Daoy (cell line): ENCODE data around the gene SLC26A1. TPM values are rescaled to one million over a fixed set of nuclear protein-coding genes. Genes with fewer than 3 reads are reported as not detected.

ENCODE experiments used
- DNase-seq: peaks from one replicate; pipeline ENCODE4 v3.0.0-alpha.2; 2015; ENCODE audit warnings: low read depth
- total RNA-seq: library from RNA; depleted of rRNA; stranded (reverse); fragments of >200 nt; shearing (Covaris generic); gene quantifications from 2 replicates; pipeline ENCODE4 v1.2.3, GENCODE V29; 2014; rRNA removed

The SLC26A1 gene
- total RNA-seq, result 0.57 TPM in 1 of 2 replicates, not detected in the other

- no peak for DNase-seq
Observed at GRCh38 chr4:993111-994029, at the start of gene SLC26A1. SLC26A1 (minus strand) TSS chr4:993404; CDS start chr4:991703, 1,701 bp downstream.

GRCh38 chr4:1042352-1043055, 49.3 kb upstream of the SLC26A1 start:
- no peak for DNase-seq

- no peak for DNase-seq
Observed at GRCh38 chr4:1041936-1042330, 48.7 kb upstream of the SLC26A1 start.

- DNase-seq, result peak; percentile 54
Observed at GRCh38 chr4:1041147-1041935, 48.1 kb upstream of the SLC26A1 start.

- no peak for DNase-seq
Observed at GRCh38 chr4:1040344-1041146, 47.3 kb upstream of the SLC26A1 start.

- peak; percentile 51 for DNase-seq
Observed at GRCh38 chr4:1039493-1040343, 46.5 kb upstream of the SLC26A1 start.

GRCh38 chr4:1038948-1039492, 45.8 kb upstream of the SLC26A1 start:
- DNase-seq, result no peak

- no peak for DNase-seq
Observed at GRCh38 chr4:1036976-1037810, 44.0 kb upstream of the SLC26A1 start.

GRCh38 chr4:1036095-1036494, 42.9 kb upstream of the SLC26A1 start:
- DNase-seq, result no peak

- no peak for DNase-seq
Observed at GRCh38 chr4:1035510-1035909, 42.3 kb upstream of the SLC26A1 start.

GRCh38 chr4:1033840-1034551, 40.8 kb upstream of the SLC26A1 start:
- no peak for DNase-seq

GRCh38 chr4:1032861-1033260, 39.7 kb upstream of the SLC26A1 start:
- no peak for DNase-seq

- no peak for DNase-seq
Observed at GRCh38 chr4:1031956-1032795, 39.0 kb upstream of the SLC26A1 start.

- no peak for DNase-seq
Observed at GRCh38 chr4:1031346-1031745, 38.1 kb upstream of the SLC26A1 start.

GRCh38 chr4:1030559-1030958, 37.4 kb upstream of the SLC26A1 start:
- no peak for DNase-seq

GRCh38 chr4:1030031-1030430, 36.8 kb upstream of the SLC26A1 start:
- peak; percentile 41 for DNase-seq

GRCh38 chr4:1029529-1029928, 36.3 kb upstream of the SLC26A1 start:
- no peak for DNase-seq
